ENCODE data around the gene DNAJB7. TPM values are rescaled to one million over a fixed set of nuclear protein-coding genes. Genes with fewer than 3 reads are reported as not detected.
A peak's percentile ranks its signal among the peaks of the same experiment; 100 is the strongest.

Gene DNAJB7
- total and polyA plus RNA-seq, 2 donors (not counting 3 experiments of a cell fraction or from before 2014, with no cell fraction given) = not detected

DNA sequence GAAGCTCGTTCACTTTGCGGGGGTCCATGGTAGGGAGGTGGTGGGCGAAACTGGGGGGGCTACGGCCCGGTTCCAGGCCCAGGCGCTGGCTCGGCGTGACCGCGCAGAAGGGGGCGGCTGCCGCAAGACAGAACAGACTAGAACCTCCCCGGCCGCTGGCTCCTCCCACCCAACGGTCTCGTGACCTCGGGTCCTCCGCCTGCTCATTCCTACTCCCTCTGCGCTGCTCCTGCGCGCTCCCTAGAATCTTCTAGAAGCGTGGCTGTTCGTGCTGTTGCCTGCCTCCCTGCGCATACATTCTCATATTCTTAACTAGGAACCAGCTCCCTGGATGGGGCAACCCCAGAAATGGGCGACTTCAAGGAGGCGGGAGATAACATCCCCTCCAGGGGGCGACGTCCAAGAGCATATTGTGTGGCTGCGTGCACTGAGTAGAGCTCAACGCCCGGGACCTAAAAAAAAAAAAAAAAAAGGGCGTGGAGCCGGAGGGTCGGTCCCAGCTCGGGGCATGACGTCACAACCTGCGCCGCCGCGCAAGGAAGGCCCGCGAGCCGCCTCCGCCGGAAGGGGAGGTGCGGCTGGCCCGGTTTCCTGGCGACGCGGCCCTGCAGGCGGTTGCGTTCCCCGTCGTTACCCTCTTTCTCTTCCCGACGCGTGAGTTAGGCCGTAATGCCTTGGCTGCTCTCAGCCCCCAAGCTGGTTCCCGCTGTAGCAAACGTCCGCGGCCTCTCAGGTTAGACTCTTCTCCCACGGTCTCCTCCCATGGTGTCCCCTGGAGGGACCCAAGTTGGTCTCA, 5.2 kb downstream of the DNAJB7 start, which contains the start of the genes ST13 and XPNPEP3:
Gene ST13 (minus strand): TSS at position 127 of the 796 bp plus-strand sequence. CDS start 99 bp downstream, at position 28.
Gene XPNPEP3 (plus strand): TSS at position 636 of the 796 bp plus-strand sequence. CDS start 34 bp downstream, at position 670.
- Histone ChIP-seq H3K4me1 (ENCODE audit: control insufficient read depth, extremely low read depth, insufficient read depth, low read length) (peaks cover 27% of the 10 kb centered on the region), H3K27ac (ENCODE audit: insufficient read depth, low read depth, low read length) (peak within 1 kb of the TSS; percentile 93), H3K4me3 (replicated peaks in 1 of 3; ENCODE audit: insufficient read depth in 1 of 3, low read depth in 1 of 3, low read length in 3 of 3) (peak within 1 kb of the TSS; percentile 80 to 99 (median 94)), H3K27me3 (ENCODE audit: control insufficient read depth in 2 of 2, insufficient read depth in 2 of 2, low read length in 2 of 2) (no peaks in the 10 kb centered on the region), H4K20me1 (replicated peaks; ENCODE audit: control insufficient read depth, extremely low read depth, insufficient read depth, low read length) (peaks cover 4% of the 10 kb centered on the region), H2AFZ (ENCODE audit: low read depth, low read length) (peak within 1 kb of the TSS; percentile 60), H3K9ac (replicated peaks; ENCODE audit: extremely low read depth, insufficient read depth, low read length) (peak within 1 kb of the TSS; percentile 86), H3K36me3 (ENCODE audit: control insufficient read depth in 2 of 2, extremely low read depth in 1 of 2, insufficient read depth in 2 of 2, low read length in 2 of 2) (no peaks in the 10 kb centered on the region), H3K9me1 (replicated peaks; ENCODE audit: control insufficient read depth, extremely low read depth, insufficient read depth, low read length) (no peaks in the 10 kb centered on the region), H3K9me3 (replicated peaks; ENCODE audit: control insufficient read depth, insufficient read depth, low read length) (no peaks in the 10 kb centered on the region), H3K4me2 (ENCODE audit: insufficient read depth, low read length) (peak within 1 kb of the TSS; percentile 97), H3K79me2 (ENCODE audit: control insufficient read depth, insufficient read depth, low read length) (peaks cover 67% of the 10 kb centered on the region)
- peak; percentile 76 for TF ChIP-seq POLR2A (IDR thresholded peaks at IDR 0.05; ENCODE audit: low read depth, low read length)
- TF ChIP-seq FOS (IDR thresholded peaks at IDR 0.05; ENCODE audit: borderline replicate concordance, insufficient read depth, low read length) = no peak
- TF ChIP-seq, protein P1, sequence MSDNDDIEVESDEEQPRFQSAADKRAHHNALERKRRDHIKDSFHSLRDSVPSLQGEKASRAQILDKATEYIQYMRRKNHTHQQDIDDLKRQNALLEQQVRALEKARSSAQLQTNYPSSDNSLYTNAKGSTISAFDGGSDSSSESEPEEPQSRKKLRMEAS (IDR thresholded peaks at IDR 0.05; ENCODE audit: insufficient read depth, insufficient read length) = peak; percentile 51
- TF ChIP-seq, protein P2, sequence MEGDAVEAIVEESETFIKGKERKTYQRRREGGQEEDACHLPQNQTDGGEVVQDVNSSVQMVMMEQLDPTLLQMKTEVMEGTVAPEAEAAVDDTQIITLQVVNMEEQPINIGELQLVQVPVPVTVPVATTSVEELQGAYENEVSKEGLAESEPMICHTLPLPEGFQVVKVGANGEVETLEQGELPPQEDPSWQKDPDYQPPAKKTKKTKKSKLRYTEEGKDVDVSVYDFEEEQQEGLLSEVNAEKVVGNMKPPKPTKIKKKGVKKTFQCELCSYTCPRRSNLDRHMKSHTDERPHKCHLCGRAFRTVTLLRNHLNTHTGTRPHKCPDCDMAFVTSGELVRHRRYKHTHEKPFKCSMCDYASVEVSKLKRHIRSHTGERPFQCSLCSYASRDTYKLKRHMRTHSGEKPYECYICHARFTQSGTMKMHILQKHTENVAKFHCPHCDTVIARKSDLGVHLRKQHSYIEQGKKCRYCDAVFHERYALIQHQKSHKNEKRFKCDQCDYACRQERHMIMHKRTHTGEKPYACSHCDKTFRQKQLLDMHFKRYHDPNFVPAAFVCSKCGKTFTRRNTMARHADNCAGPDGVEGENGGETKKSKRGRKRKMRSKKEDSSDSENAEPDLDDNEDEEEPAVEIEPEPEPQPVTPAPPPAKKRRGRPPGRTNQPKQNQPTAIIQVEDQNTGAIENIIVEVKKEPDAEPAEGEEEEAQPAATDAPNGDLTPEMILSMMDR (IDR thresholded peaks at IDR 0.05; ENCODE audit: extremely low read depth in 1 of 2, insufficient read depth in 1 of 2, low read depth in 1 of 2, low read length in 2 of 2) = peak in 1 of 2 donors; percentile 27
- no peak for TF ChIP-seq EZH2 (IDR thresholded peaks at IDR 0.05; ENCODE audit: borderline replicate concordance, low read depth, low read length, severe bottlenecking)
- TF ChIP-seq POLR2AphosphoS5 (IDR thresholded peaks at IDR 0.05; ENCODE audit: insufficient read depth, low read depth, low read length) = peak; percentile 91
- no peak for TF ChIP-seq JUN (IDR thresholded peaks at IDR 0.05; ENCODE audit: borderline replicate concordance, insufficient read depth, insufficient read length, low read depth)
- TF ChIP-seq GATA2 (IDR thresholded peaks at IDR 0.05; ENCODE audit: insufficient read depth, insufficient read length, low read depth, low read length) = no peak
- no peak for TF ChIP-seq MYC (IDR thresholded peaks at IDR 0.05; ENCODE audit: low read depth, low read length)
- DNase-seq (ENCODE audit: low read depth, low spot score) = peak; percentile 95
- ChIA-PET POLR2A (interaction anchor here (0.7 to 0.8 kb wide), 3 partner anchors 11 to 115 kb away, joined by 3 to 11 read pairs (median 4); no protein-coding TSS in a partner anchor), CTCF (interaction anchor here (0.5 to 1.5 kb wide), 6 partner anchors 13 to 297 kb away, joined by 3 to 7 read pairs (median 3); partner anchors contain the start of gene SLC25A17)
- FAIRE-seq = peak; percentile 92
- intact Hi-C loops (cut with micrococcal nuclease) (loop anchor here (1.0 to 2.0 kb wide), 3 partner anchors 38 to 95 kb away; partner anchors contain the start of genes RBX1 and SLC25A17), dilution Hi-C loops (cut with MboI; ENCODE audit: extremely low pct_ligation_motif_present, low sequenced_read_pairs) (no loop called here)
- no TSS peak for BruUV-seq (replicated peaks)
